Mesendoderm (in vitro differentiated cells): ENCODE results near the gene CYP4F8.
"Not testable (repeated sequence)": the region's sequence is repeated elsewhere in the genome, so short reads cannot be mapped to it uniquely, and the experiment has no call there.

Experiments used
- DNase-seq: peaks from one replicate; pipeline ENCODE4 v3.0.0; 2013
- H2AK5ac ChIP-seq: 2 replicates; pipeline ENCODE4 v1.6.1; 2013; ENCODE audit warnings: low read length, inconsistent platforms
- H2BK120ac ChIP-seq: 2 replicates; pipeline ENCODE4 v1.6.1; 2013; ENCODE audit warnings: low read depth, mild to moderate bottlenecking, low read length, moderate library complexity, mixed read lengths
- H2BK15ac ChIP-seq: replicated peaks from 2 replicates; pipeline ENCODE4 v1.6.1; 2013; ENCODE audit warnings: low read depth, mild to moderate bottlenecking, moderate library complexity
- H2BK5ac ChIP-seq: 2 replicates; pipeline ENCODE4 v1.6.1; 2013; ENCODE audit warnings: low read length, inconsistent platforms
- H3K18ac ChIP-seq: 2 replicates; pipeline ENCODE4 v1.6.1; 2013; ENCODE audit warnings: mild to moderate bottlenecking, low read length, mixed read lengths
- H3K23ac ChIP-seq: one replicate; pipeline ENCODE4 v1.6.1; 2013; ENCODE audit warnings: low read length
- H3K27ac ChIP-seq: 2 replicates; pipeline ENCODE4 v1.5.1; 2013; ENCODE audit warnings: low read depth, mild to moderate bottlenecking, inconsistent platforms, low read length, moderate library complexity
- H3K27me3 ChIP-seq: 2 replicates; pipeline ENCODE4 v1.6.1; 2013; ENCODE audit warnings: low read length, control low read depth, mild to moderate bottlenecking, inconsistent platforms; ENCODE audit not compliant: insufficient read depth, poor library complexity
- H3K36me3 ChIP-seq: 2 replicates; pipeline ENCODE4 v1.6.1; 2013; ENCODE audit warnings: low read length, inconsistent platforms; ENCODE audit not compliant: control insufficient read depth, insufficient read depth
- H3K4ac ChIP-seq: one replicate; pipeline ENCODE4 v1.6.1; 2013; ENCODE audit warnings: low read depth, mild to moderate bottlenecking, low read length, moderate library complexity
- H3K4me1 ChIP-seq: 2 replicates; pipeline ENCODE4 v1.6.1; 2013; ENCODE audit warnings: low read depth, low read length, inconsistent platforms; ENCODE audit not compliant: control insufficient read depth
- H3K4me2 ChIP-seq: 2 replicates; pipeline ENCODE4 v1.6.1; 2013; ENCODE audit warnings: low read length
- H3K4me3 ChIP-seq: 2 replicates; pipeline ENCODE4 v1.5.1; 2013; ENCODE audit warnings: mild to moderate bottlenecking, low read length
- H3K56ac ChIP-seq: one replicate; pipeline ENCODE4 v1.6.1; 2013; ENCODE audit warnings: low read length
- H3K79me1 ChIP-seq: 2 replicates; pipeline ENCODE4 v1.6.1; 2013; ENCODE audit warnings: low read length, inconsistent platforms
- H3K79me2 ChIP-seq: 2 replicates; pipeline ENCODE4 v1.6.1; 2013; ENCODE audit warnings: mild to moderate bottlenecking, low read length; ENCODE audit not compliant: control insufficient read depth, insufficient read depth
- H3K9ac ChIP-seq: 2 replicates; pipeline ENCODE4 v1.6.1; 2013; ENCODE audit warnings: low read length, inconsistent platforms
- H4K5ac ChIP-seq: one replicate; pipeline ENCODE4 v1.6.1; 2013; ENCODE audit warnings: low read length
- H4K8ac ChIP-seq: one replicate; pipeline ENCODE4 v1.6.1; 2013; ENCODE audit warnings: low read depth, mild to moderate bottlenecking, control low read depth, low read length, moderate library complexity
- WGBS: extraction: QIAGEN DNeasy Blood & Tissue Kit; methylation state at CpG from one replicate; pipeline ENCODE4 v1.1.7; 2013; ENCODE audit warnings: low lambda C conversion rate, missing lambda C conversion rate; ENCODE audit not compliant: insufficient coverage; ENCODE audit errors: extremely low coverage; 5-methylcytosine and 5-hydroxymethylcytosine counted together

Gene CYP4F8

DNA sequence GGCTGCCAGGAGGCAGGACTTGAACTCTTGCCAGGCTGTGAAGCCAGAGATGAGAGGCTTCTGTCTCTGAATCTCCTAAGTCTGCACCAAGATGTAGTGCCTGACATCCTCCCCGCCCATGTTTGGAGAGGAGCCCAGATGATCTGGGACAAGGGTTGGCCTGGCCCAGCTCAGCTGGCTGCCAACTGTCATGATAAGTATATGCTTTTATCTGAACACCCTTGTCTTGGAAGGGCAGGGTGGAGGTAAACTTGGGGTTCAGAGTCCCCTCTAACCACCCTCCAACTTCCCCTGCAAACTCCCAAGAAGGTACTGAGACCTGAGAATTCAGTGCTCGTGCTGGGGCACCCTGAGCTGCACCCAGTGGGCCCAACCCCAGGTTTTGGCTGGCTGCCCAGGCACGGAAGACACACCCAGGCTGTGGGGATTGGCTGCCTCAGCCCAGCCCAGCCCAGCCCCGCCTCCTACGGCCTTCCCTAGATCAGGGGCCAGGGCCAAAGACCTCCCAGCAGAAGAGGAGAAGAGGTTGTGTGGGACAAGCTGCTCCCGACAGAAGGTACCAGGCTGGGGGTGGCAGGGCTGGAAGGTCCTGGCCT is 57.7 kb downstream of the CYP4F8 start, which contains the start of gene CYP4F12:
CYP4F12 (plus strand) TSS at position 508 of the 596 bp plus-strand sequence. CDS start 443 bp downstream, outside the sequence.
- Histone ChIP-seq H3K4me2 (no peak within 1 kb of the TSS), H2BK5ac (no peak within 1 kb of the TSS), H3K18ac (no peak within 1 kb of the TSS), H3K23ac (no peak within 1 kb of the TSS), H3K4me3 (no peak within 1 kb of the TSS), H3K79me2 (no peaks in the 10 kb centered on the region), H3K4me1 (no peaks in the 10 kb centered on the region), H2BK120ac (no peak within 1 kb of the TSS), H2BK15ac (no peak within 1 kb of the TSS), H2AK5ac (no peak within 1 kb of the TSS), H3K27me3 (no peaks in the 10 kb centered on the region), H3K4ac (no peak within 1 kb of the TSS), H3K79me1 (no peaks in the 10 kb centered on the region), H4K5ac (no peak within 1 kb of the TSS), H3K27ac (no peak within 1 kb of the TSS), H3K56ac (no peak within 1 kb of the TSS), H3K9ac (no peak within 1 kb of the TSS), H4K8ac (no peak within 1 kb of the TSS), H3K36me3 (no peaks in the 10 kb centered on the region)
- no peak for DNase-seq
- WGBS, result no CpG with 5 or more reads among the region's 6 CpGs

DNA sequence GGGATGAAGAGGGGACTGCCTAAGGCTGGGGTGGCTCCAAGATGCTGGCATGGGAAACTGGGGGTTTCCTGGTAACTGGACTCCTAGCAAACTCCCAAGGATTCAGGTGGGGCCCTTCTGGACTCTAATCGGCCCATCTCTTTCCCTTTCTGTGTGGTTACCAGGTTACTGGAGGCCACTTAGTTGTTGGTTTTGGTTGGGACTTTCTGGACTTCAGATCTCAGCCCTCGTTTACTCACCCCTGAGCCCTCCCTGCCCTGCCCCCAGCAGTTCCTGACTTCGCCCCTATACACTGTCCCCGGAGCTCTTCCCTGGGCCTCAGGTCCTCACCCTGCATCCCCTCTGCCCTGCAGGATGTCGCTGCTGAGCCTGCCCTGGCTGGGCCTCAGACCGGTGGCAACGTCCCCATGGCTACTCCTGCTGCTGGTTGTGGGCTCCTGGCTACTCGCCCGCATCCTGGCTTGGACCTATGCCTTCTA is 58.2 kb downstream of the CYP4F8 start:
- Histone ChIP-seq H3K79me2 (no peaks in the 10 kb centered on the region), H3K9ac (no peak overlapping the region), H3K36me3 (no peaks in the 10 kb centered on the region), H3K56ac (no peak overlapping the region), H3K4me2 (no peak overlapping the region), H3K79me1 (no peaks in the 10 kb centered on the region), H3K23ac (no peak overlapping the region), H3K4me1 (no peaks in the 10 kb centered on the region), H3K4ac (no peak overlapping the region), H2AK5ac (no peak overlapping the region), H3K4me3 (no peak overlapping the region), H4K5ac (no peak overlapping the region), H2BK5ac (no peak overlapping the region), H3K27me3 (no peaks in the 10 kb centered on the region), H4K8ac (no peak overlapping the region), H2BK15ac (no peak overlapping the region), H3K27ac (no peak overlapping the region), H3K18ac (no peak overlapping the region), H2BK120ac (no peak overlapping the region)
- WGBS, result no CpG with 5 or more reads among the region's 9 CpGs
- no peak for DNase-seq

DNA sequence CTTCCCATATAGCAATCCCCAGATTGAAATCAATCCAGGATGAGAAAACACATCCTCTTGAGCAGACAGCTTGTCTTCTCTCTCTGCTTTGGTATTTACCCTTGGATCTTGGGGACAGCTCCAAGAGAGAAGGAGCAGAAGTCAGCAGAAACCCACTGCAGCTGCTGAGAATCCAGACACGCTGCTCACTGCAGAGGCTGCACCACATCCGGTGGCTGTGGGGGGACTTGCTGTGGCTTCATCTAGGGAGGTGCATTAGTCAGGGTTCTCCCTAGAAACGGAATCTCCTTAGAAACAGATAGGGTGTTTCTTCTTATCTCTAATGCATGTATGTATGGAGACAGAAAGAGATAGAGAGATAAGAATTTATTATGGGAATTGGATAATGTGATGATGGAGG is 60.5 kb downstream of the CYP4F8 start:
- Histone ChIP-seq H3K79me2 (no peaks in the 10 kb centered on the region), H3K27me3 (no peaks in the 10 kb centered on the region), H3K27ac (no peak overlapping the region), H3K4me1 (no peaks in the 10 kb centered on the region), H3K9ac (no peak overlapping the region), H3K18ac (no peak overlapping the region), H3K23ac (no peak overlapping the region), H3K56ac (no peak overlapping the region), H2BK15ac (no peak overlapping the region), H3K4me2 (no peak overlapping the region), H2BK120ac (no peak overlapping the region), H3K4ac (no peak overlapping the region), H4K8ac (no peak overlapping the region), H4K5ac (no peak overlapping the region), H2AK5ac (no peak overlapping the region), H3K4me3 (no peak overlapping the region), H3K36me3 (no peaks in the 10 kb centered on the region), H2BK5ac (no peak overlapping the region), H3K79me1 (no peaks in the 10 kb centered on the region)
- WGBS, result no CpG with 5 or more reads among the region's 3 CpGs
- no peak for DNase-seq

DNA sequence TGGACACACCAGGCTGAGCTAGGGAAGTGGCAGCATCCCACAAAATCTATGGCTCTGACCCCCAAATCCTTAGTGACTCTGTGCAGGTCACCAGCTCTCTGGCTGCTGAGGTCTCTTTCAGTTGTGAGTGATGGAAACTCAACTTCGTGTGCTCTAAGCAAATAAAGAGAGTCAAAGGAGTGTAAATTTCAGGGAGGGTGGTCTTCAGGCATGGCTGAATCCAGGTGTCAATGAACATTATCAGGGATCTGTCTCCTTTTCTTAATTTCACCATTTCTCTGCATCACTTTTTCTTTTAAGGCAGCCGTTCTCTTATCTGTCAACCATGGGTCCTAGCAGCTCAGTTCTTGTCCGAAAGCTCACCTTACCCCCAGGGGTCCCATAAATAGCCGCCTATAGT is 64.1 kb downstream of the CYP4F8 start:
- Histone ChIP-seq H2BK120ac (no peak overlapping the region), H3K23ac (no peak overlapping the region), H3K4me1 (no peaks in the 10 kb centered on the region), H3K27me3 (no peaks in the 10 kb centered on the region), H3K9ac (no peak overlapping the region), H3K18ac (no peak overlapping the region), H3K36me3 (no peaks in the 10 kb centered on the region), H3K4me3 (peak overlapping the region; percentile 24), H3K4ac (no peak overlapping the region), H4K5ac (no peak overlapping the region), H3K4me2 (no peak overlapping the region), H3K27ac (no peak overlapping the region), H4K8ac (no peak overlapping the region), H3K56ac (no peak overlapping the region), H3K79me2 (no peaks in the 10 kb centered on the region), H2BK5ac (no peak overlapping the region), H2BK15ac (no peak overlapping the region), H3K79me1 (no peaks in the 10 kb centered on the region), H2AK5ac (no peak overlapping the region)
- no CpG with 5 or more reads among the region's 4 CpGs for WGBS
- DNase-seq, result no peak

DNA sequence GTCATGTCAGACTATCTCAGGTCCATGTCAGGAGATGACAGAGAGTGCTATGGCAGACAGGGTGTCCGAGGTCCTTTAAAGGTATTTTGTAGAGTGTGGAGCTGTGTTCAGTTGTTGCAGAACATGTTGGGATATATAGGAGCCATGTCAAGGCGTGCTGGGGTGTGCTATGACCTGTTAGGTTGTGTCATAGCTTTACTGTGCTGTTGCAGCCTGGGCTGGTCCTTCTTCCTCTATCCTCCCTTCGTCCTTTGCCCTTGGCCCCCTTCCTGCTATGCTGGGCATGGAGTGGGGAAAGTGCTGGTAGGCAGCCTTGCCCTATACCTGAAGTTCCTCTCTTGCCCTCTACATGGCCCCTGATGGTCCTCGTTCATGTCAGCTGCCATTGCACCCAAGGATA is 64.8 kb downstream of the CYP4F8 start:
- not testable (repeated sequence) for H3K23ac ChIP-seq, H3K4me3 ChIP-seq, H2BK120ac ChIP-seq, H4K5ac ChIP-seq, H3K4me2 ChIP-seq, H3K56ac ChIP-seq, H3K4me1 ChIP-seq, H3K4ac ChIP-seq, DNase-seq, H3K18ac ChIP-seq, H3K27ac ChIP-seq, H3K79me2 ChIP-seq, H3K9ac ChIP-seq, H2BK5ac ChIP-seq, H2AK5ac ChIP-seq, H3K27me3 ChIP-seq, H4K8ac ChIP-seq, H3K79me1 ChIP-seq, H3K36me3 ChIP-seq, H2BK15ac ChIP-seq
- no CpG with 5 or more reads among the region's 4 CpGs for WGBS
